Cardiac muscle cell (in vitro differentiated cells and primary cell): ENCODE data around the gene FBXO8. TPM values are rescaled to one million over a fixed set of nuclear protein-coding genes. Genes with fewer than 3 reads are reported as not detected.
"Not testable (repeated sequence)": the region's sequence is repeated elsewhere in the genome, so short reads cannot be mapped to it uniquely, and the experiment has no call there.

Experiments used
- DNase-seq, 2 donors: peaks; one replicate each; pipeline versions ENCODE4 v3.0.0 to v3.0.0-alpha.2; 2010 to 2017; ENCODE audit warnings: low read depth in 1 of 2, low spot score in 1 of 2
- H3K27ac ChIP-seq: fragments of 200-600 bp; sonication (generic); 2 replicates; pipeline ENCODE4 v1.5.1; 2016
- H3K27me3 ChIP-seq: fragments of 200-600 bp; sonication (generic); 2 replicates; pipeline ENCODE4 v1.6.0; 2016; ENCODE audit warnings: control low read depth
- H3K36me3 ChIP-seq: fragments of 200-600 bp; sonication (generic); 2 replicates; pipeline ENCODE4 v1.5.1; 2016; ENCODE audit warnings: control low read depth
- H3K4me1 ChIP-seq: fragments of 200-600 bp; sonication (generic); 2 replicates; pipeline ENCODE4 v1.8.1; 2017; ENCODE audit warnings: low read depth, mild to moderate bottlenecking, mixed run types
- H3K4me3 ChIP-seq: fragments of 200-600 bp; sonication (generic); 2 replicates; pipeline ENCODE4 v1.5.1; 2016; ENCODE audit warnings: mild to moderate bottlenecking
- H3K9me3 ChIP-seq: fragments of 200-600 bp; sonication (generic); 2 replicates; pipeline ENCODE4 v1.5.1; 2017; ENCODE audit warnings: low read depth, mild to moderate bottlenecking, control low read depth
- CTCF ChIP-seq: IDR thresholded peaks from 2 replicates; pipeline ENCODE4 v1.5.1; 2012; ENCODE audit warnings: low read depth, mild to moderate bottlenecking, low read length
- polyA plus RNA-seq: library from polyadenylated mRNA; unstranded; fragments of >200 nt; fragmentation: Nextera tagmentation; extraction: Ambion mirVana; gene quantifications from 2 replicates; pipeline ENCODE4 v1.2.1, GENCODE V29; 2016
- total RNA-seq: library from RNA; depleted of rRNA; stranded (reverse); fragments of >200 nt; gene quantifications from 2 replicates; pipeline ENCODE4 v1.2.3, GENCODE V29; 2016

The FBXO8 gene
- total and polyA plus RNA-seq, 2 experiments from 2014 or later: 17.5 to 23.5 TPM

GRCh38 chr4:174314274-174314673 lies 30.8 kb upstream of the FBXO8 start:
- H3K4me1 ChIP-seq: no peaks in the 10 kb centered on the region
- H3K27ac ChIP-seq: no peak overlapping the region
- no peak for TF ChIP-seq CTCF

GRCh38 chr4:174312993-174313392 lies 29.5 kb upstream of the FBXO8 start:
- H3K4me3 ChIP-seq: no peak overlapping the region
- no peaks in the 10 kb centered on the region for H3K9me3 ChIP-seq
- H3K27ac ChIP-seq: no peak overlapping the region
- TF ChIP-seq CTCF: no peak
- DNase-seq: no peak
- no peaks in the 10 kb centered on the region for H3K4me1 ChIP-seq
- H3K36me3 ChIP-seq: peaks cover 16% of the 10 kb centered on the region
- no peaks in the 10 kb centered on the region for H3K27me3 ChIP-seq

More at GRCh38 chr4:174314274-174314673, 30.8 kb upstream of the FBXO8 start:
- H3K9me3 ChIP-seq: no peaks in the 10 kb centered on the region
- no peak overlapping the region for H3K4me3 ChIP-seq
- DNase-seq: no peak
- H3K36me3 ChIP-seq: peaks cover 10% of the 10 kb centered on the region
- no peaks in the 10 kb centered on the region for H3K27me3 ChIP-seq

- TF ChIP-seq CTCF: no peak
- Histone ChIP-seq H3K27ac (no peak overlapping the region), H3K4me1 (no peaks in the 10 kb centered on the region), H3K36me3 (peaks cover 30% of the 10 kb centered on the region), H3K27me3 (no peaks in the 10 kb centered on the region), H3K4me3 (no peak overlapping the region), H3K9me3 (no peaks in the 10 kb centered on the region)
- DNase-seq: no peak
Observed at GRCh38 chr4:174307694-174308093, 24.2 kb upstream of the FBXO8 start.

GRCh38 chr4:174305961-174306360 lies 22.5 kb upstream of the FBXO8 start:
- Histone ChIP-seq H3K36me3 (peaks cover 30% of the 10 kb centered on the region), H3K4me1 (no peaks in the 10 kb centered on the region), H3K27ac (no peak overlapping the region), H3K27me3 (no peaks in the 10 kb centered on the region), H3K9me3 (no peaks in the 10 kb centered on the region), H3K4me3 (no peak overlapping the region)
- no peak for DNase-seq
- no peak for TF ChIP-seq CTCF

- H3K27me3 ChIP-seq: no peaks in the 10 kb centered on the region
- H3K36me3 ChIP-seq: peaks cover 25% of the 10 kb centered on the region
- no peak for TF ChIP-seq CTCF
- no peak overlapping the region for H3K27ac ChIP-seq
- DNase-seq: no peak
- no peaks in the 10 kb centered on the region for H3K9me3 ChIP-seq
- no peak overlapping the region for H3K4me3 ChIP-seq
- no peaks in the 10 kb centered on the region for H3K4me1 ChIP-seq
Observed at GRCh38 chr4:174304664-174305063, 21.2 kb upstream of the FBXO8 start.

GRCh38 chr4:174303687-174304086 lies 20.2 kb upstream of the FBXO8 start:
- no peaks in the 10 kb centered on the region for H3K9me3 ChIP-seq

GRCh38 chr4:174295142-174295541 lies 11.7 kb upstream of the FBXO8 start:
- H3K27me3 ChIP-seq, H3K4me1 ChIP-seq, H3K4me3 ChIP-seq, H3K36me3 ChIP-seq, DNase-seq, H3K27ac ChIP-seq, H3K9me3 ChIP-seq: not testable (repeated sequence)

More at GRCh38 chr4:174303687-174304086, 20.2 kb upstream of the FBXO8 start:
- Histone ChIP-seq H3K4me3 (no peak overlapping the region), H3K27ac (no peak overlapping the region), H3K4me1 (no peaks in the 10 kb centered on the region), H3K36me3 (peaks cover 19% of the 10 kb centered on the region), H3K27me3 (no peaks in the 10 kb centered on the region)
- no peak for TF ChIP-seq CTCF
- no peak for DNase-seq

- H3K4me1 ChIP-seq, DNase-seq, H3K4me3 ChIP-seq, H3K9me3 ChIP-seq, H3K27ac ChIP-seq, H3K27me3 ChIP-seq, H3K36me3 ChIP-seq: not testable (repeated sequence)
Observed at GRCh38 chr4:174294641-174295040, 11.2 kb upstream of the FBXO8 start.
